Esophagus muscularis mucosa (tissue), 4 donors: ENCODE data around the gene THEM5. TPM values are rescaled to one million over a fixed set of nuclear protein-coding genes. Genes with fewer than 3 reads are reported as not detected.

Experiments used
- DNase-seq: peaks from one replicate; pipeline ENCODE4 v3.0.0-alpha.2; 2017; ENCODE audit errors: extremely low spot score
- H3K27ac ChIP-seq, 4 donors: fragments of 200-600 bp; sonication (generic); replicated peaks in 1 of 4; 1 replicate in 3 of 4; 2 replicates in 1 of 4; pipeline ENCODE4 v1.5.1; 2016 to 2019; ENCODE audit warnings: mild to moderate bottlenecking in 1 of 4
- H3K27me3 ChIP-seq, 4 donors: fragments of 200-600 bp; sonication (generic); one replicate each; pipeline versions ENCODE4 v1.5.1 to v1.6.0; 2016 to 2019
- H3K36me3 ChIP-seq, 4 donors: fragments of 200-600 bp; sonication (generic); one replicate each; pipeline ENCODE4 v1.5.1; 2016 to 2019
- H3K4me1 ChIP-seq, 4 donors: fragments of 200-600 bp; sonication (generic); one replicate each; pipeline ENCODE4 v1.5.1; 2016 to 2019
- H3K4me3 ChIP-seq, 4 donors: fragments of 200-600 bp; sonication (generic); 1 replicate in 2 of 4; 2 replicates in 2 of 4; pipeline ENCODE4 v1.5.1; 2016 to 2019; ENCODE audit warnings: mild to moderate bottlenecking in 4 of 4, moderate library complexity in 1 of 4
- H3K9me3 ChIP-seq, 4 donors: fragments of 200-600 bp; sonication (generic); 1 replicate in 3 of 4; 2 replicates in 1 of 4; pipeline ENCODE4 v1.5.1; 2016 to 2019
- CTCF ChIP-seq, 3 experiments: fragments of 200-600 bp in 2 of 3; fragments of 450-650 bp in 1 of 3; sonication (generic) in 2 of 3; IDR thresholded peaks; one replicate each; pipeline ENCODE4 v1.5.1; 2017 to 2019; ENCODE audit warnings: antibody characterized with exemption in 3 of 3, mild to moderate bottlenecking in 2 of 3, moderate library complexity in 1 of 3
- EP300 ChIP-seq: sonication (generic); formaldehyde crosslinking; IDR thresholded peaks from one replicate; pipeline ENCODE4 v1.6.1; 2017; ENCODE audit warnings: antibody characterized with exemption
- POLR2A ChIP-seq: fragments of 450-650 bp; IDR thresholded peaks from one replicate; pipeline ENCODE4 v1.6.1; 2017; ENCODE audit warnings: antibody characterized with exemption, moderate library complexity, mild to moderate bottlenecking, low read depth
- POLR2AphosphoS5 ChIP-seq, 2 donors: sonication (generic); formaldehyde crosslinking; IDR thresholded peaks; one replicate each; pipeline ENCODE4 v1.6.1; 2017; ENCODE audit warnings: antibody characterized with exemption in 2 of 2
- WGBS: methylation state at CpG from one replicate; pipeline ENCODE4 v1.1.5; 2018; 5-methylcytosine and 5-hydroxymethylcytosine counted together
- intact Hi-C: fragments of 100-400 bp; cut with DNase I; formaldehyde crosslinking; loops from one replicate; pipeline ENCODE4 v1.15.1; 2023
- total RNA-seq, 4 donors: library from RNA; depleted of rRNA; stranded (reverse); fragments of >200 nt; gene quantifications; one replicate each; pipeline versions ENCODE4 v1.1.0 to v1.2.1, GENCODE V29; 2016

THEM5 gene
- total RNA-seq, 4 donors from 2014 or later, result not detected

GRCh38 chr1:151814971-151815545 lies 38.5 kb downstream of the THEM5 start:
- intact Hi-C loops, result no loop called here
- no peak overlapping the region for H3K27ac ChIP-seq
- DNase-seq, result no peak
- TF ChIP-seq POLR2A, result no peak
- no peak for TF ChIP-seq EP300
- no peak for TF ChIP-seq CTCF (IDR thresholded peaks at IDR 0.05)
- no peak for TF ChIP-seq POLR2AphosphoS5 (IDR thresholded peaks at IDR 0.05)
- no peaks in the 10 kb centered on the region for H3K4me1 ChIP-seq
- peaks cover 0 to 23% (median 0%) of the 10 kb centered on the region in 4 donors for H3K36me3 ChIP-seq
- H3K27me3 ChIP-seq, result peaks cover 0 to 8% (median 0%) of the 10 kb centered on the region in 4 donors
- WGBS, result 100% methylated on average over 3 of the region's 8 CpGs
- H3K9me3 ChIP-seq, result no peaks in the 10 kb centered on the region
- H3K4me3 ChIP-seq, result no peak overlapping the region

GRCh38 chr1:151814426-151814825 lies 39.1 kb downstream of the THEM5 start:
- intact Hi-C loops, result no loop called here
- Histone ChIP-seq H3K9me3 (no peaks in the 10 kb centered on the region), H3K27me3 (peaks cover 0 to 8% (median 0%) of the 10 kb centered on the region in 4 donors), H3K27ac (no peak overlapping the region), H3K4me3 (no peak overlapping the region), H3K4me1 (no peaks in the 10 kb centered on the region), H3K36me3 (peaks cover 0 to 23% (median 0%) of the 10 kb centered on the region in 4 donors)
- no peak for DNase-seq
- WGBS, result 80% methylated on average over 13 of the region's 15 CpGs
- TF ChIP-seq CTCF (IDR thresholded peaks at IDR 0.05), result no peak
- no peak for TF ChIP-seq EP300
- TF ChIP-seq POLR2AphosphoS5 (IDR thresholded peaks at IDR 0.05), result no peak
- no peak for TF ChIP-seq POLR2A

GRCh38 chr1:151813271-151813977 lies 40.1 kb downstream of the THEM5 start:
- no peak for DNase-seq
- no peak for TF ChIP-seq EP300
- no peak for TF ChIP-seq POLR2AphosphoS5 (IDR thresholded peaks at IDR 0.05)
- TF ChIP-seq POLR2A, result no peak
- TF ChIP-seq CTCF (IDR thresholded peaks at IDR 0.05), result no peak
- no peaks in the 10 kb centered on the region for H3K4me1 ChIP-seq
- WGBS, result 85% methylated on average over 5 of the region's 12 CpGs
- no peak overlapping the region for H3K4me3 ChIP-seq
- H3K27ac ChIP-seq, result no peak overlapping the region
- H3K36me3 ChIP-seq, result peaks cover 0 to 23% (median 0%) of the 10 kb centered on the region in 4 donors
- no peaks in the 10 kb centered on the region for H3K9me3 ChIP-seq
- peaks cover 0 to 8% (median 0%) of the 10 kb centered on the region in 4 donors for H3K27me3 ChIP-seq
- intact Hi-C loops, result no loop called here

- no peak for DNase-seq
- Histone ChIP-seq H3K4me1 (no peaks in the 10 kb centered on the region), H3K36me3 (peaks cover 0 to 13% (median 0%) of the 10 kb centered on the region in 4 donors), H3K4me3 (no peak overlapping the region), H3K27me3 (peaks cover 0 to 14% (median 0%) of the 10 kb centered on the region in 4 donors), H3K27ac (no peak overlapping the region), H3K9me3 (no peaks in the 10 kb centered on the region)
- TF ChIP-seq EP300 (no peak), CTCF (IDR thresholded peaks at IDR 0.05) (no peak), POLR2A (no peak), POLR2AphosphoS5 (IDR thresholded peaks at IDR 0.05) (no peak)
- 74% methylated on average over 9 of the region's 9 CpGs for WGBS
- intact Hi-C loops, result no loop called here
These were observed 42.3 kb downstream of the THEM5 start for GRCh38 chr1:151811181-151811580.
